Right hindlimb (tissue), 1 donor: ENCODE results near the gene COL20A1.
A peak's percentile ranks its signal among the peaks of the same experiment; 100 is the strongest.

Experiments used
- DNase-seq: peaks from one replicate; pipeline ENCODE4 v3.0.0-alpha.2; 2018

The COL20A1 gene

DNA sequence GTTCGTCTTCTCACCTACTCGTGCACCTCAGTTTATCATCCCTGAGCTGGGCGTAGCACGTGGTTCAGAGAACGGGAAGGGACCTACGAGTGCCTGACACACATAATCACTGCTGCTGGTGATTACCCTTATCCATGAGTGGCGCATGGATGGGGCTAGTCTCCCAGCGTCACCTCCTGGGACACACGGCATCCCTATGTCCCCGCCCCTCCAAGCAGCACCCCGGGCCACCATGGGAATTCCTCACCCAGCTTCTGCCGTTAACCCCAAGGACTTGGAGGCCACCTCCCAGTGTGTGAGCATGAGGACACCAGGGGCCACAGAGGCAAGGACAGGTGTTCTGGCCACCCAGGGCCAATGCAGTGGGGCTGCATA is 58.3 kb downstream of the COL20A1 start:
- no peak for DNase-seq

DNA sequence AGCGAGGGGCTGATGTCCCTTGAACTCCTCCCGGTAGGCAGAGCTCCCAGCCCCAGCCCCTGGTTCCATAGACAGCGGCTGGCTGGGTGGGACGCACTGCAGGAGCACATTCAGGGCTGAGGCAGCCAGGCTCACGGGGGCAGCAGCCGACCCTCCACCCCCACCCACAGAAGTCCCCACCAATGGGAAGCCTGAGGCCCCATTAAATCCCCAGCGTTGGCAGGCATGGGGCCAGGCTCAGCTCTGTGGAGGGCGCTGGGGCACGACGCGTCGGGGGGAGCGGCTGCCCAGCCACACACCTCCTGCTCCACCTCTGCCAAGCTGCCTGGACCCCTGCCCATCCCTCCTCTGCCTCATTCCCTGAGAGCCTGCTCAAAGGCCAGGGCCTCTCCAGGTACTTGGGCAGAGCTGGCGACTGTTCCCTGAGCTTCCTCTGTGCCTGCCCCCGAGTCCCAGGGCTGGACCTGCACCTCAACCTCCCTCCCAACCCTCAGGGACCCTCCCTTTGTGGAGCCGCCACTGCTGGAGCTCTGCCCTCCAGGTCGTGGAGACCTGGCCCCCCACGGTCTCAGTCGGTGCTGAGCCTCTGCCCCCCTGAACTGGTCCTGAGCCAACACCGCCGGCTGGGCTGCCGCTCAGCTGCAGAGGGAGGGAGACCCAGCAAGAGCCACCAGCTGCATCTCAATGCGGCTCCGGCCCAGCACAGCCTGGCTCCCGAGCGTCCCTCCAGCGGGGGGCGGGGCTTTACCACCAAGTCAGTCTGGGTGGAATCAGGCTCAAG is 59.0 kb downstream of the COL20A1 start:
- peak; percentile 83 for DNase-seq

DNA sequence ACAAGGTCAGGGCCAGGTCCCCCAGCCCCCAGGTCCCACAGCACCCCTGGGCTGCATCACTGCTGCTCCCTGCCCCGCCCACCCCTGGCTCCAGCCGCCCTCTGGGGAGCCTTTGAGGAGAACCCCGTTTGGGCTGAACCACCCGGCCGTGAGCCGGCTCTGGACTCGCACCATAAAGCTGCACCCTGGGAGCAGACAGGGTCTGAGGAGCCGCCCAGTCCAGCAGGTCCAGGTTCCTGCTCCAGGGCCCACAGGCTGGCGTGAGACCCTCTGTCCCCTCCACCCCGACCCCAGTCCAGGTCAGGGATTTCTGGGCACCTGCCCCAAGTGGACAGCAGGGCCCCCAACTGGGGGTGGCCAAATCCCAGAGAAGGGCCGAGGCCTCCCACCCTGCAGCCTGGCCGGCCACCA is 59.8 kb downstream of the COL20A1 start:
- DNase-seq = no peak

DNA sequence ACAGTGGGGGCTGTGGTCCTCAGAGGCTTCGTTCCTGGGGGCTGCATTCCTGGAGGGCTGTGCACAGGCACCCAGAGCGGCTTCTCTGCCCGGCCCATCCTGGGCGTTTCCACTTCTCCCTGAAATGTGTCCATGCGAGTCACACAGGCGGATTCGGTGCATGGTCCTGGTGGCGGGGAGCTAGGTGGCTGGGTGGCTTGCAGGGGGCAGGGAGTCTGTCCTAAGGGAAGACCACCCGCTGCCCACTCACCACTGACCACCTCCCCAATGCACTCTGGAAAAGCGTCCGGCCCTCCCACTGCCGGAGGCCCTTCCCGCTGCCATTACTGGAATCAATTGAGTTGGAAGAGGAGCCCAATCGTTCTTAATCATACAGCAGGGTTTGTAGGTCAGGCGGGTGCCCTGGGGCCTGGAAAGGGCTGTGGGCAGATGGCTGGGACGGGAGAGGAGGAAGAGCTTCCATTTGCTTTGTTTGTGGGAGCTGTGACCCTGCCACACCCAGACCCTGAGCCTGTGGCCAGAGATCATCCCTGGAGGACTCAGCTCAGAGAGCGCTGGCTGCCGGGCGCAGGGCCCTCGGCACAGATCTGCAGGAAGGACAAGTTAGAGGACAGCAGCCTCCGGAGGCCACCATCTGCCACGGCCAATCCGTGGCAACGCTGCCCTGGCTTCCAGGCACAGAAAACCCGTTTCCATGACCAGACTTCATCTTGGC is 61.8 kb downstream of the COL20A1 start:
- no peak for DNase-seq

GRCh38 chr20:63355781-63356295 is 62.9 kb downstream of the COL20A1 start:
- no peak for DNase-seq

DNA sequence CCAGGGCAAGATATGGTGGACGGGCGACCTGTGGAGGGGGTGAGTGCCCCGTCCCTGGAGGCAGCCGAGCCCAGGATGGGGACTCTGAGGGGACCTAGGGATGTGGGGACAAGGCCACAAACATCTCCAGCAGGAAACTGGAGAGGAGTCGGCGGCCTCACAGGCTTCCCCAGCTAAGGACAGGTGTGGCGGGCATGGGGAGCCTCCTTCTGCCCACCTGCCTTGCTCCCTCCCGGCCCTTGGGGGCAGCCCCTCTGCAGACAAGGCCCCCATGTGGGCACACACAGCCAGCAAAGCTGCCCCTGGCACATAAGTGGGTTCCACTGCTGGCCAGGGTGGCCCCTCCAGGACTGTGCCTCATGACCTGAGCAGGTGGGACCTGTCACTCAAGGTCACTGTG is 63.5 kb downstream of the COL20A1 start:
- no peak for DNase-seq

DNA sequence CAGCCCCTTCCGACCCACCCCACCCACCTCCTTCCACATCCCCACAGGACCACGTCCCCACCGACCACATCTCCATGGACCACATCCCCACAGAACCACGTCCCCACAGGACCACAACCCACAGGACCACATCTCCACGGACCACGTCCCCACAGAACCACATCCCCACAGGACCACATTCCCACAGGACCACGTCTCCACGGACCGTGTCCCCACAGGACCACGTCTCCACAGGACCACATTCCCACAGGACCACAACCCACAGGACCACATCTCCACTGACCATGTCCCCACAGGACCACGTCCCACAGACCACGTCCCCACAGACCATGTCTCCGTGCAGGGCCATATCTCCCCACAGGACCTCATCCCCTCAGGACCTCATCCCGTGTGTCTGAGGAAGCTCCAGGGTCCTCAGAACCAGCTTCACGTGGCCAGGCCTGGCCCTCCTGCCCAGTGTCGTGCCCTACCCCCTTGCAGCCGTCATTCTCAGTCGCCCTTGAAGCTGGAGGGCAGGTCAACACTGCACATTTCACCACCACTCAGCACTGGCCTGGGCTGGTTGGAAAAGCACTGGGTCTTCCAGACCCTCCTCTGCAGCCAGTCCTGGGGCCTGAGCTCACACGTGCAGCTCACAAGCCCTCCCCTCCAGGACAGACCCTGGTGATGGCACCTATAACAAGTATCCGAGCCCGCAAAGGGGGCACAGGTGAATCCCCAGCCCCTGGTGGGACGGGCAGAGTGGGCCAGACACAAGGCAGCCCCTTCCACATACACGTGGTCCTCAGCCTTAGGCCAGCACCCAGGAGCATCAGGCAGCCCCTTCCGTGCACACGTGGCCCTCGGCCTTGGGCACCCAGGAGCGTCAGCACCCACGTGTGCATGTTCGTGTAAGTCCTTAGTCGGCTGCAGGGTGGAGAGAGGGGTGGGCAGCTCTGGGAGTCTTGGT is 64.2 kb downstream of the COL20A1 start:
- no peak for DNase-seq

DNA sequence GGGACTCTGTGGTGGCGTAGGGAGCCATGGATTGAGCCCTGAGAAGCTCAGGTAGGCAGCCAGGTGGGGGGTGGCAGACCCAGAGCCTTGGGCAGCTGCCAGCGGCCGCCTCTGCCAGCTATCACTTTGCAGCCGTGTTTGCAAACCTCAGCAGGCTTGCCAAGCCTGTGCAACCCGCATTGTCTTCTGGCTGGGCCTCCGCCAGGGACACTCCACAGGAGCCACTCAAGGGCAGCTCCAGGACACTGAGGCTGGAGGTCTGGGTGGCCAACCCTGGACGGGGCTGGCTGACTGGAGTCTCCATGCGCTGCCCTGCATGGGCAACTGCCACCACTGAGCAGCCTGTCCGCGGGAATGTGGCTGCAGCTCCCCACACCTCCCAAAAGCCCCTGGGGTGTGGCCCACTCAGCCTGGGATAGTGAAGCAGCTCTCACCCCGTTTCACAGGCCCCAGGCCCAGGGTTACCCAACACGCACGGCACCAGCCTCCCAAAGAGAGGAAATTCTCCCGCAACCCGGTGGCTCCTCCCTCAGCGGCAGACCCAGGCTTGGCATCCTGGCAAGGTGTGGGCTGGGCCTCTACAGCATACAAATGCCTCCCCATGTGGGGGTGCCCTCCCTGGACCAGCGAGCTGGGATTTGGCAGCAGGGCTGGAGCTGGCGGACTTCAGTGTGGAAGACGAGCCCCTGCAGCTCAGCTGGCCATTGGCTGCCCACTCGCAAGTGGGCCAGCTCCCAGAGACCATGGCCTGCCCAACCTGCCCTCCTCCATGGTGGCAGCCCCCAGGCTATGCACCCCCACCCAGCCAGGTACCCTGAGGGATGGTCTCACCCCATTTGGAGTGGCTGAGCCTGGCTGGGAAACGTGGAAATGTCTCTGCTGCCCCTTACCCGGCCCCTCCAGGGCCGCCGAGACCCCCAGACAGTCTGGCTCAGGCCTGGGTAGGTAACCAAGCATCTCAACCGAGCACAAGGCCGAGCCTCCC is 65.2 kb downstream of the COL20A1 start:
- DNase-seq = no peak

- no peak for DNase-seq
Measured at GRCh38 chr20:63359164-63359934, 66.4 kb downstream of the COL20A1 start.

DNA sequence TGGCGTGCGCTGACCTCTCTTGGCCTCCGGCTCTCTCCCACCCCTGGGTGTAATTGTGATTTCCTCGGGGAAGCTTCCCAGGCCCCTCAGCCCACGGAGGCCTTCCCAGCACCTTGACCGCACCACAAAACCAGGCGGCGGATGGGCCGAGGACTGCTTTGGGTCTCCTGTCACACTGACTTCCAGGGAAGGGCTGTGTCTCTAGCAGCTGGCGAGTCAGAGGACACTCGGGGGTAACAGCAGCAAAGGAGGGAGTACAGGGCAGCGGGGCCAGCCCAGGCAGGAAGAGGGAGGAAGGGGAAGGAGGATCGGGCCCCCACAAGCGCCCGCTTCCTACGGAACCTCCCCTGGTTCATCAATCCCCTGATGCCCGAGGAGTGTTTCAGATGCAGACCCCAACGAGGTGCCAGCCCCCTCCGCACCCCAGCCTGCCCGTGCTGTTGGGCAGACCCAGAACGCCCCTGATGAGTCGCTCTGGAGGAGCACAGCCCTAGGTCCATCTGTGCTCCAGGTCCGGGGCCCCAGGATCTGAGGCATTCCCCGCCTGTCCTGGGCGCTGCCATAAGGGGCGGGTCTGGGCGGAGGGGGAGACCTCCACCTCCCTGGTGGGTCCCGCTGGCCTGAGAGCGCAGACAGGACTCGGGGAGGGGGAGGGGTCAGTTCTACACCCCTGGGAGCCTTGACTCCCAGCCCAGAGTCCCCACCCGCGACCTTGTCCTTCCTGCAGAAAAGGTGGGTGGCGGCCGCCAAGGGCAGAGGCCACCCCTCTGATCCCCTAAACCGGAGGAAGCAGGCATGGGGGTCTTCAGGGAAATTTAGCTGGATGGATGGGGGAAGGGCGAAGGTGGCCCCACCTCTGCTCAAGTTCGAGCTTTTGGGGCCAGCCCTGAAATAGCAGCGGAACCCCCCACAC is 67.2 kb downstream of the COL20A1 start:
- DNase-seq = no peak

DNA sequence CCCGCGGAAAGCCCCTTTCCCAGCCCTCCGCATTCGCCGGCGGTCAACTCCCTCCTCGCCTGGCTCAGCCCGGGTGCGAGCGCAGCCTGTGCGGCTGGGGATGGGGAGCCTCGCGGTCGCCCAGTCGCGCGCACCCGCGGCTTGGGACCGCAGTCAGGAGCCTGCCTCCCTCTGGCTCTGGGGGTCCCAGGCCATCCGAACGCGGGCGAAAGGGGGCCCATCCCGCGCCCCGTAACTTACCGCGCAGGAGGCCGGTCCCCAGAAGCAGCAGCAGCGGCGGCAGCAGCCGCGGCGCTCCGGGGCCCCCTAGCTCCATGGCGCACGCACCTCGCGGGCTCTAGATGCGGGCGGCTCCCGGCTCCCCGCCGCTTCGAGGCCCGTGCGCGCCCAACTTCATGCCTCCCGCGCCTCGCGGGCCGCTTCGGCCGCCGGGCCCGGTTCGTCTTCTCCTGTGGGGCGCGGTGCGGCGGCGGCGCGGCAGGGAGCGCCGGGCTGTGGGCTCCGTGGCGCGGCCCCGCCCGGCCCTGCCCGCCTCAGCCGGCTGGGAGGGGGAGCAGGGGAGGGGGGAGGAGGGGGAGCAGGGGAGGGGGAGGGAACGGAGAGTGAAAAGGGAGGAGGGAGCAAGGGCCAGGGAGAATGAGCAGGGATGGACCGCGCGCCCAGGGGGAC is 68.0 kb downstream of the COL20A1 start, which contains the start of gene CHRNA4:
Gene CHRNA4, minus strand, starts transcription at position 500 of the 669 bp plus-strand sequence. Its CDS starts 184 bp downstream, at position 316.
- no peak for DNase-seq

DNA sequence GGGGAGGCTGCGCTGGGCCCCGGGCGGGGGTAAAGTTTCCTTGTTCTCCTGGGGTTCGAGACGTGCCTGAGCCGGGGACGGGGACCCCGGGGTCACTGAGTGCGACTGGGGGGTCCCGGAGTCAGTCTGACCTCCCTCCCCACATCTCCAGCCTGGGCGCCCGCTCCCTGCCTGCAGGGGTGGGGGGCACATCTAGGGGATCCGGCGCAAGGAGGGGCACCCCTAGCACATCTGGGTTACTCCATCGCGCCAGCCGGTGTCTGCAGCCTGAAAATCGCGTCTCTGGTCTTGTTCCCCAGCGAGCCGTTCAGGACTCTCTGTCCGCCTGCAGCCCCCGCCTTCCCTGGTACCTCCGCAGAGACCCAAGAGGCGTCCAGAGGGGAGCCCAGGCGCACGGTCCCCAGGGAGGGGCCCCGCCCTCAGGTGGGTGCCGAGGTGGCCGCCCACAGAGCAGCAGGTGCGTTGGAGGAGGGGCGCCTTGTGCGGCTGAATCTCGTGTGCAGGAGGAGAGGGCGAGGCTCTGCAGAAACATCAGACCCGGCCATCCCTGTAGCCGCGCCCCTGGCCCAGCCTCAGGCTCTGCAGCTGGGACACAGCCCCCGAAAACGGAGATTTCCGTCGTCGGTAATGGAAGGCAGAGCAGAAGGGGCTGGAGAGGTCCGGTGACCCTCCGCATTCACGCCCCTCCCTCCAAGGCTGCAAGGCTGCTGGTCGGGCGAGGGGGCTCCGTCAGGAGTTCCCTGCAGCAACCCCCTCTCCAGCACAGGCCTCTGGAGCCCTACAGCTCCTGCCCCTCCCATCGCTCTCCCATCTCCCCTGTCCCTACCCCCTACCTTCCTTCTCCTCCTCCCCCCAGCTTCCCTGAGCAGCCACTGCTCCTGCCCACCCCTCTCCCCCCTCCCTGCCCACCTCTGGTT is 68.8 kb downstream of the COL20A1 start:
- DNase-seq = no peak

- no peak for DNase-seq
Measured at GRCh38 chr20:63362436-63363009, 69.5 kb downstream of the COL20A1 start.

GRCh38 chr20:63363013-63363957 is 70.3 kb downstream of the COL20A1 start:
- no peak for DNase-seq

- DNase-seq = no peak
Measured at GRCh38 chr20:63363981-63364561, 71.1 kb downstream of the COL20A1 start.
